CD4-positive, CD25-positive, alpha-beta regulatory T cell (primary cell): Measurements from ENCODE around the gene PLEKHA5. TPM values are rescaled to one million over a fixed set of nuclear protein-coding genes. Genes with fewer than 3 reads are reported as not detected.
"Not testable (repeated sequence)": the region's sequence is repeated elsewhere in the genome, so short reads cannot be mapped to it uniquely, and the experiment has no call there.

Experiments used
- ATAC-seq, 2 donors: fragments of 150-1000 bp; cut with Tn5 transposase; one replicate each; pipeline ENCODE4 v1.10.0; 2021; ENCODE audit warnings: low read depth in 2 of 2, moderate number of reproducible peaks in 2 of 2, moderate library complexity in 1 of 2
- DNase-seq, 3 donors: peaks; one replicate each; pipeline versions ENCODE4 v3.0.0 to v3.0.0-alpha.2; 2012 to 2022; ENCODE audit warnings: mixed read lengths in 1 of 3
- H3K27ac ChIP-seq: one replicate; pipeline ENCODE4 v1.7.0; 2013; ENCODE audit warnings: mild to moderate bottlenecking, low read length; ENCODE audit not compliant: insufficient read depth, poor library complexity, severe bottlenecking
- H3K27me3 ChIP-seq: one replicate; pipeline ENCODE4 v1.7.0; 2013; ENCODE audit warnings: low read length; ENCODE audit not compliant: control insufficient read depth, insufficient read depth
- H3K36me3 ChIP-seq: one replicate; pipeline ENCODE4 v1.7.0; 2013; ENCODE audit warnings: mild to moderate bottlenecking, low read length, moderate library complexity; ENCODE audit not compliant: control insufficient read depth, insufficient read depth
- H3K4me1 ChIP-seq: 2 replicates; pipeline ENCODE4 v1.7.0; 2013; ENCODE audit warnings: mild to moderate bottlenecking, low read length; ENCODE audit not compliant: insufficient read depth, control insufficient read depth, poor library complexity, severe bottlenecking
- H3K4me3 ChIP-seq: one replicate; pipeline ENCODE4 v1.7.0; 2013; ENCODE audit warnings: low read depth, mild to moderate bottlenecking, low read length, moderate library complexity
- H3K9me3 ChIP-seq, 2 experiments: 1 replicate in 1 of 2; 2 replicates in 1 of 2; pipeline ENCODE4 v1.7.0; 2013; ENCODE audit warnings: low read length in 2 of 2, mild to moderate bottlenecking in 1 of 2, moderate library complexity in 1 of 2; ENCODE audit not compliant: control insufficient read depth in 2 of 2
- H3K27ac Mint-ChIP-seq, 3 donors: one replicate each; pipeline ENCODE4 v1.8.0; 2020 to 2022; ENCODE audit warnings: mild to moderate bottlenecking in 3 of 3, mixed read lengths in 3 of 3, moderate library complexity in 2 of 3
- H3K27me3 Mint-ChIP-seq: one replicate; pipeline ENCODE4 v1.8.0; 2022; ENCODE audit warnings: mild to moderate bottlenecking, mixed read lengths
- H3K36me3 Mint-ChIP-seq: one replicate; pipeline ENCODE4 v1.8.0; 2020; ENCODE audit warnings: mixed read lengths
- H3K4me1 Mint-ChIP-seq, 4 donors: one replicate each; pipeline ENCODE4 v1.8.0; 2020 to 2022; ENCODE audit warnings: mixed read lengths in 4 of 4, mild to moderate bottlenecking in 1 of 4
- H3K4me3 Mint-ChIP-seq, 4 donors: one replicate each; pipeline ENCODE4 v1.8.0; 2020 to 2022; ENCODE audit warnings: mild to moderate bottlenecking in 4 of 4, mixed read lengths in 4 of 4, moderate library complexity in 3 of 4
- H3K9me3 Mint-ChIP-seq, 7 donors: one replicate each; pipeline ENCODE4 v1.8.0; 2020 to 2022; ENCODE audit warnings: mixed read lengths in 7 of 7, mild to moderate bottlenecking in 3 of 7, moderate library complexity in 2 of 7
- polyA plus RNA-seq, 4 donors: library from polyadenylated mRNA; unstranded; fragments of 300-500 nt; fragmentation: Illumina TruSeq; gene quantifications; one replicate each; pipeline ENCODE4 v1.2.3, GENCODE V29; 2021
- total RNA-seq: library from RNA; stranded (reverse); gene quantifications from one replicate; pipeline ENCODE4 v1.2.3, GENCODE V29; 2022

Gene PLEKHA5
- total and polyA plus RNA-seq, 5 donors from 2014 or later: 1.2 to 14.7 (median 2.9) TPM

DNA sequence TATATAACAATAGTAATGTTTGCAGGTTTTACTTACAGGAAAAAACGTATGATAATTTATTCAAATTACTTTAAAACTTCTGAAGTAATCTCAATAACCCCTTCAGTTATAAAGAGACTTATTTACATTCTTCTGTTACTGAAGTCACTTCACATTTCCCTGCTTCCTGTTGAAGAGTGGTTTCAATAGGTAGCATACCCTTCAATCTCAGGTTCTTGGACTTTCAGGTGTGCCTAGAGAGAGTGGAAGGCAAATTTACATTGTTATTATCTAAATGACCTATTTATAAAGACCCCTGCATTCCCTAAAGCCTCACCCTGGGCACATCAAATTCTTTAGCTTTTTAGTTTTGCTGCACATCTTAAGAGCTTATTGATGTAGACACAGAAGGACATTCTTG lies 172.2 kb downstream of the PLEKHA5 start:
- Histone ChIP-seq H3K27ac (no peak overlapping the region), H3K27me3 (no peaks in the 10 kb centered on the region), H3K4me1 (no peaks in the 10 kb centered on the region), H3K9me3 (no peaks in the 10 kb centered on the region), H3K36me3 (no peaks in the 10 kb centered on the region), H3K4me3 (no peak overlapping the region)
- Mint-ChIP-seq H3K4me3 (no peak overlapping the region), H3K27ac (no peak overlapping the region), H3K4me1 (no peaks in the 10 kb centered on the region), H3K36me3 (no peaks in the 10 kb centered on the region), H3K9me3 (no peaks in the 10 kb centered on the region), H3K27me3 (peaks cover 5% of the 10 kb centered on the region)
- no peak for ATAC-seq
- DNase-seq: no peak

GRCh38 chr12:19302100-19302640 lies 172.6 kb downstream of the PLEKHA5 start:
- H3K36me3 ChIP-seq: no peaks in the 10 kb centered on the region
- H3K4me1 ChIP-seq: no peaks in the 10 kb centered on the region
- no peaks in the 10 kb centered on the region for H3K27me3 ChIP-seq
- H3K27ac ChIP-seq: no peak overlapping the region
- no peak overlapping the region for H3K27ac Mint-ChIP-seq
- H3K4me3 Mint-ChIP-seq: no peak overlapping the region
- no peaks in the 10 kb centered on the region for H3K9me3 ChIP-seq
- H3K27me3 Mint-ChIP-seq: peaks cover 6% of the 10 kb centered on the region
- ATAC-seq (no peak), DNase-seq (no peak)
- H3K9me3 Mint-ChIP-seq: no peaks in the 10 kb centered on the region
- H3K36me3 Mint-ChIP-seq: no peaks in the 10 kb centered on the region
- no peak overlapping the region for H3K4me3 ChIP-seq
- no peaks in the 10 kb centered on the region for H3K4me1 Mint-ChIP-seq

DNA sequence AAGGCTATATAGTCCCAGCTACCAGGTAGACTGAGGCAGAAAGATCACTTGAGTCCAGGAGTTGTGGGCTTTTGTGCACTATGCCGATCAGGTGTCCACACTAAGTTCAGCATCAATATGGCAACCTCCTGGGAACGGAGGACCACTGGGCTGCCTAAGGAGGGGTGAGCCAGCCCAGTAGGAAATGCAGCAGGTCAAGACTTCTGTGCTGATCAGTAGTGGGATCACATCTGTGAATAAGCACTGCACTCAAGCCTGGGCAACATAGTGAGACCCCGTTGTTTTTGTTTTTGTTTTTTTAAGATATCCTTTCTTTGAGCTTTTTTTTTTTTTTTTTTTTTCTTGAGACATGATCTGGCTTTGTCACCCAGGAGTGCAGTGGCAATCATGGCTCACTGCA lies 174.0 kb downstream of the PLEKHA5 start:
- H3K36me3 ChIP-seq: no peaks in the 10 kb centered on the region
- no peak overlapping the region for H3K27ac ChIP-seq
- DNase-seq (no peak), ATAC-seq (no peak)
- H3K9me3 Mint-ChIP-seq: no peaks in the 10 kb centered on the region
- no peaks in the 10 kb centered on the region for H3K4me1 ChIP-seq
- no peak overlapping the region for H3K4me3 Mint-ChIP-seq
- no peaks in the 10 kb centered on the region for H3K27me3 ChIP-seq
- no peaks in the 10 kb centered on the region for H3K4me1 Mint-ChIP-seq
- no peak overlapping the region for H3K4me3 ChIP-seq
- H3K27ac Mint-ChIP-seq: no peak overlapping the region
- H3K9me3 ChIP-seq: no peaks in the 10 kb centered on the region
- peaks cover 8% of the 10 kb centered on the region for H3K27me3 Mint-ChIP-seq
- no peaks in the 10 kb centered on the region for H3K36me3 Mint-ChIP-seq

GRCh38 chr12:19304149-19304750 lies 174.7 kb downstream of the PLEKHA5 start:
- no peak overlapping the region for H3K27ac ChIP-seq
- Mint-ChIP-seq H3K27ac (no peak overlapping the region), H3K4me1 (no peaks in the 10 kb centered on the region), H3K9me3 (no peaks in the 10 kb centered on the region), H3K4me3 (no peak overlapping the region), H3K27me3 (peaks cover 8% of the 10 kb centered on the region), H3K36me3 (no peaks in the 10 kb centered on the region)
- no peaks in the 10 kb centered on the region for H3K27me3 ChIP-seq
- H3K36me3 ChIP-seq: no peaks in the 10 kb centered on the region
- no peaks in the 10 kb centered on the region for H3K9me3 ChIP-seq
- ATAC-seq (no peak), DNase-seq (no peak)
- H3K4me1 ChIP-seq: no peaks in the 10 kb centered on the region
- H3K4me3 ChIP-seq: no peak overlapping the region

GRCh38 chr12:19305621-19306020 lies 176.1 kb downstream of the PLEKHA5 start:
- H3K4me1 Mint-ChIP-seq, H3K27ac Mint-ChIP-seq, H3K9me3 Mint-ChIP-seq, H3K27me3 ChIP-seq, DNase-seq, H3K4me3 ChIP-seq, H3K4me1 ChIP-seq, H3K36me3 ChIP-seq, H3K36me3 Mint-ChIP-seq, ATAC-seq, H3K27ac ChIP-seq, H3K27me3 Mint-ChIP-seq, H3K9me3 ChIP-seq, H3K4me3 Mint-ChIP-seq: not testable (repeated sequence)

DNA sequence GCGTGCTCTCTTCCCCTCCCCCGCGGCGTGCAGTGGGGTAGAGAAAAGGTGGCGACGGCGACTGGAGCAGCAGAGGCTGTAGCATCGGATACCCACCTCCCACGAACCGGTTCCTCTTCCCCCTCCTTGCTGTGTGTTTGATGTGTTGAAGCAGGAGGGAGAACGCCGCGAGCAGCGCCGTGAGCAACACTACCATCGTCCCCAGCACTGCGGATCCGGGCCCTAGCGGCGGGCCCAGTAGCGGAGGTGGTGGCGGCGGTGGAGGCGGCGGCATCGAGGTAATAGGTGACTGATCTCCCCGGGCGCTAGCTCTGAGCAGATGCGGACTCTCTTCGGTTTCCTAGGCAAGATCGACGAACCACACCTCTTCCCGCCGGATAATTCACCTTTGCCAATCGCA lies 176.8 kb downstream of the PLEKHA5 start:
- H3K9me3 Mint-ChIP-seq: no peaks in the 10 kb centered on the region
- no peak overlapping the region for H3K4me3 Mint-ChIP-seq
- H3K36me3 Mint-ChIP-seq: no peaks in the 10 kb centered on the region
- no peaks in the 10 kb centered on the region for H3K9me3 ChIP-seq
- no peaks in the 10 kb centered on the region for H3K4me1 Mint-ChIP-seq
- DNase-seq (no peak), ATAC-seq (no peak)
- H3K27me3 Mint-ChIP-seq: peaks cover 8% of the 10 kb centered on the region
- H3K27ac Mint-ChIP-seq: no peak overlapping the region
- no peaks in the 10 kb centered on the region for H3K36me3 ChIP-seq
- no peak overlapping the region for H3K4me3 ChIP-seq
- no peaks in the 10 kb centered on the region for H3K27me3 ChIP-seq
- no peaks in the 10 kb centered on the region for H3K4me1 ChIP-seq
- H3K27ac ChIP-seq: no peak overlapping the region

GRCh38 chr12:19307451-19307850 lies 177.9 kb downstream of the PLEKHA5 start:
- no peaks in the 10 kb centered on the region for H3K4me1 Mint-ChIP-seq
- H3K4me3 Mint-ChIP-seq: no peak overlapping the region
- Histone ChIP-seq H3K36me3 (no peaks in the 10 kb centered on the region), H3K27me3 (no peaks in the 10 kb centered on the region), H3K4me1 (no peaks in the 10 kb centered on the region), H3K27ac (no peak overlapping the region), H3K4me3 (no peak overlapping the region), H3K9me3 (no peaks in the 10 kb centered on the region)
- no peak for ATAC-seq
- H3K9me3 Mint-ChIP-seq: peaks cover 0 to 1% (median 0%) of the 10 kb centered on the region in 7 donors
- no peak for DNase-seq
- no peaks in the 10 kb centered on the region for H3K36me3 Mint-ChIP-seq
- no peak overlapping the region for H3K27ac Mint-ChIP-seq
- peaks cover 8% of the 10 kb centered on the region for H3K27me3 Mint-ChIP-seq

DNA sequence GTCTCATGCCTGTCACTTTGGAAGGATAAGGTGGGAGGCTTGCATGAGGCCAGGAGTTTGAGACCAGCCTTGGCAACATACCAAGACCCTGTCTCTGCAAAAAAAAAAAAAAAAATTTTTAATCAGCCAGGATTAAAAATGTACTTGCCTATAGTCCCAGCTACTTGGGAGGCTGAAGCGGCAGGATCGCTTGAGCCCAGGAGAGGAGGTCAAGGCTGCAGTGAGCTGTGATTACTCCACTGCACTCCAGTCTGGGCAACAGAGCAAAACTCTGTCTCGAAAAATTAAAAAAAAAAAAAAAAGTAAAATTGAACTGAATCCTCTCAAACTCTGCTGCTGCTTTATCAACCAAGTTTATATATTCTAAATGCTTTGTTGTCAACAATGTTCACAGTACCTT lies 181.6 kb downstream of the PLEKHA5 start:
- H3K4me1 ChIP-seq: no peaks in the 10 kb centered on the region
- H3K9me3 ChIP-seq: no peaks in the 10 kb centered on the region
- no peak overlapping the region for H3K4me3 ChIP-seq
- Mint-ChIP-seq H3K27me3 (peaks cover 8% of the 10 kb centered on the region), H3K36me3 (no peaks in the 10 kb centered on the region), H3K4me3 (no peak overlapping the region), H3K27ac (no peak overlapping the region), H3K4me1 (no peaks in the 10 kb centered on the region), H3K9me3 (peaks cover 0 to 1% (median 0%) of the 10 kb centered on the region in 7 donors)
- no peaks in the 10 kb centered on the region for H3K27me3 ChIP-seq
- no peaks in the 10 kb centered on the region for H3K36me3 ChIP-seq
- ATAC-seq (no peak), DNase-seq (no peak)
- no peak overlapping the region for H3K27ac ChIP-seq
